ENCODE results near the gene SH3BP2.
A peak's percentile ranks its signal among the peaks of the same experiment; 100 is the strongest.

The SH3BP2 gene

DNA sequence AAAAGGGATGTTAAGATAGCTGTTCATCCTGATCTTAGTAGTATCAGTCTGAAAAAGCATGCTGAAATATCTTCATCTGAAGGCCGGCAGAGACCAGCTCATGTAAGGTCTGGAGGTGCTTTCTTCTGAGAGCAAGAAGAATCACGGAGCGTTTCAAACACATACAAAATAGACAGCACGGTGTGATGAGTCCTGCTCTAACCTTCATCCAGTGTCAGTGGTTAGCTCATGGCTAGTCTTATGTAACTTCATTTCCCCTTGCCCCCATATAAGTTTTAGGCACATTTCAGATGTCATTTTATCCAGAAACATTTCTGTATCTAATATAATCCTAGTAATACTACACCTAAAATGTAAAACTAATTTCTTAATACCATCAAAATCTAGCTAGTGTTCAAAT is 78.6 kb downstream of the SH3BP2 start:
- DNase-seq = no peak

- DNase-seq = no peak
These were observed 79.0 kb downstream of the SH3BP2 start for GRCh38 chr4:2871911-2872310.

DNA sequence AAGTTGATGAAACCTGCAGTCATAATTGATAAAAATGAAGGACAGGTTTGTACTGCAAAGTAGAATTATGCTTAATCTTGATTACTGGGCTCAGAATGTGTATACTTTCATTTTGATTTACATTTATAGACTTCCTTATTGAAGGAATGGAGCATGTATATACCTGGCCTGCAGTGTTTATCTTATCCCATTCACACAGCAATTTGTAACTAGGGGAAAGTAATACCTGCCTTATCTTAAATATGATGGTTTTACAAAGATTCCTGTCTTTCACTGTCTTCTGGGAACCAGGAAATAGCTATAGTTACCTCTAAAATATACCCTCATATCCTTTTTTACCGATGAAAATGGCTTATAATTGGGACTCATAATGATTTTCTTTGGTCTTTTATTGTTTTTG is 80.4 kb downstream of the SH3BP2 start:
- DNase-seq = no peak

DNA sequence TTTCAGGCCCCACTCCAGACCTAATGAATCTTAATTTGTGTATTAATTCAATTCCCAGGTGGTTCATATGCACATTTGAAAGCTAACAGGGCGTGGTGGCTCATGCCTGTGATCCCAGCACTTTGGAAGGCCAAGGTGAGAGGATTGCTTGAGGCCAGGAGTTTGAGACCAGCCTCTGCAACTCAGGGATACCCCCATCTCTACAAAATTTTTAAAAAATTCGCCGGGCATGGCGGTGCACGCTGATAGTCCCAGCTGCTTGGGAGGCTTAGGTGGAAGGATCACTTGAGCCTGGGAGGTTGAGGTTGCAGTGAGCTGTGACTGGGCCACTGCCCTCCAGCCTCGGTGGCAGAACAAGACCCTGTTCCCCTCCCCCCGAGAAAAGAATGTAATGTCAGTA is 82.0 kb downstream of the SH3BP2 start:
- DNase-seq = no peak

GRCh38 chr4:2875556-2875955 is 82.7 kb downstream of the SH3BP2 start:
- DNase-seq = peak in 12 of 51 donors; percentile 12 to 66 (median 41)

- DNase-seq = no peak
These were observed 85.5 kb downstream of the SH3BP2 start for GRCh38 chr4:2878346-2878745.

GRCh38 chr4:2879026-2879425 is 86.1 kb downstream of the SH3BP2 start:
- no peak for DNase-seq

DNA sequence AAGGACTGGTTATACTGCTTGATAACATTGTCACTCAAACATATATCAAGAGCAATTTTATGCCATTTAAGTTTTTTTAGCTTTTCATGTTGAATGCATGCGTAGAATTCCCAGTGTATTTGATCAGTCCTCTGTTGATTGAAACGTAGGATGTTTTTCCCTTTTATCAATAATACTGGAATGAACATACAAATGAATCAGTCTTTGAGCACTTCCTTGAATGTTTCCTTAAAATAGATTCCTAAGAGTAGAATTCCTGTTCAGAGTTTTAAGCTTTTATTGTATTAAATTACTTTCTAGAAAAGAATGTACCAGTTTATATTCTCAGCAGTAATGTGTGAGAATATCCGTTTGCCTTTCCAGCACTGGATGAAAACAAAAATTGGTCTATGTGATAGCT is 88.5 kb downstream of the SH3BP2 start:
- no peak for DNase-seq

DNA sequence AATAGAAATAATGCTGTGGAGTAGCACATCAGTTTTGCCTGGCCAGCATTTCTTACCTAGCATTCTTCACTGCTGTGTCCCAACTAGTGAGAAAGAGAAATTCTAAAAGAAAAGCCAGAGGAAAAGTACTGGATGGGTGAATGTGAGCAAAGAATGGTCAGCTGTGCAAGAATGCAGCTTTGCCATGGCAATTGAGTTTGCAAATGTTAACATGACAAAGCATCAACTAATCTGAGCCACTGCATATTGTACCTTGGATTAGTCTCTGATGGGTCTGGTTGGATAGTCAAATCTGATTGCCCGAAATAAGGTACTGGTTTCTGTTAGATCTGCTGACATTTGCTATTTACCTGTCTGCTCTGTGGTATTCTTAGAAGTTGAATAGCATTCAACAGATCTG is 89.5 kb downstream of the SH3BP2 start:
- DNase-seq = no peak

- no peak for DNase-seq
These were observed 93.3 kb downstream of the SH3BP2 start for GRCh38 chr4:2886161-2886560.

DNA sequence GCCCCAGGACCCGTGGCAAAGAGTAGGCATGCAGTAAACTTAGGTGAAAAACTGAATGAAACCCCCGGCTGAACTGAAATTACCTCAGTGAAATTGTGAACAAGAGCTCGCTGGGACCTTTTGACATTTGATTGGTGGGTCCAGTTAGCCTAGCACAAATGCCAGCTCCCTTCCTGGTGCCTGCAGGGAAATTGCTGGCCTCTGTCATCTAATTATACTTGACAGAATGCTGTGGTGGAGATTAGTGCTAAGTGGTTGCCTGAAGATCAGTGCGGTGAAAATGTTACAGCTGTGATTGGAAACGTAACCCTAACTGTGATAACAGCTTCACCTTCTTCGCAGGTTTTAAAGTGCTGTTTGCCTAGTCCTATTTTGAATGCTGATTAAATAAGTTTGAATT is 93.7 kb downstream of the SH3BP2 start:
- no peak for DNase-seq

GRCh38 chr4:2887343-2887742 is 94.5 kb downstream of the SH3BP2 start:
- DNase-seq = no peak

DNA sequence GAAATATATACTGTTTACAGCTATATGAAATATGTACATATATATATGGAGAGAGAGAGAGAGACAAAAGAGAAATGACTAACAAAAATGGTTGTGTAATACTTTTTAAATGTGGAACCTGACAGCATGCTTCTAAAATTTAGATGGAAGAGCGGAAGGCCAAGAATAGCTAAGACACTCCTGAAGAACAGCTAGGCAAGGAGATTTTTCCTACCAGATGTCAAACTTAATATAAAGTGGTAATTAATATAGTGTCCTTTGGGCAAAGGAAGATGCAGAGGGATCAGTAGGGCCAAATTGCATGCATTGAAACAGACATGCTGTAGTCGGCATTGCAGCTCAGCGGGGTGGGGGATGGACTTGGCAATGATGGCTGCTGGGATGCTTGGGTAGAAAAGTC is 96.0 kb downstream of the SH3BP2 start:
- no peak for DNase-seq

All from hypothalamus (tissue), 51 donors.